Subcutaneous preadipocyte (primary cell): ENCODE data around the gene RNF151. TPM values are rescaled to one million over a fixed set of nuclear protein-coding genes. Genes with fewer than 3 reads are reported as not detected.

Experiments
- small RNA-seq: library from RNA; depleted of rRNA; stranded (forward); fragments of <200 nt; gene quantifications from one replicate; pipeline ENCODE3, GENCODE V24; 2012
- total RNA-seq: library from RNA; depleted of rRNA; stranded (reverse); fragments of >200 nt; gene quantifications from 2 replicates; pipeline ENCODE4 v1.2.3, GENCODE V29; 2012

Gene RNF151, protein sequence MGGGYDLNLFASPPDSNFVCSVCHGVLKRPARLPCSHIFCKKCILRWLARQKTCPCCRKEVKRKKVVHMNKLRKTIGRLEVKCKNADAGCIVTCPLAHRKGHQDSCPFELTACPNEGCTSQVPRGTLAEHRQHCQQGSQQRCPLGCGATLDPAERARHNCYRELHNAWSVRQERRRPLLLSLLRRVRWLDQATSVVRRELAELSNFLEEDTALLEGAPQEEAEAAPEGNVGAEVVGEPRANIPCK
- not detected in 2 replicates for total RNA-seq

DNA sequence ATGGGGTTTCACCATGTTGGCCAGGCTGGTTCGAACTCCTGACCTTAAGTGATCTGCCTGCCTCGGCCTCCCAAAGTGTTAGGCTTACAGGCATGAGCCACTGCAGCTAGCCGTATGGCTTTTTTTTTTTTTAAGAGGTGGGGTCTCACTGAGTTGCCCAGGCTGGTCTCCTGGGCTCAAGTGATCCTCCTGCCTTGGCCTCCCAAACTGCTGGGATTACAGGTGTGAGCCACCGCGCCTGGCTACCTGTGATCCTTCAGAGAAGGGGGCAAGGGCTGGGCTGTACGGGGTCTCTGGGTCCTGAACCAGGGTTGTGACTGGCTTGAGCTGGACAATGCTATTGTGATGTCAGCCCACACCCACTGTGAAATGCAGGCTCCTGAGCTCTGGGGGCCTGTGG lies at the start of gene RNF151:
RNF151 (plus strand) TSS at position 397 of the 400 bp plus-strand sequence. CDS start 26 bp downstream, outside the sequence.

DNA sequence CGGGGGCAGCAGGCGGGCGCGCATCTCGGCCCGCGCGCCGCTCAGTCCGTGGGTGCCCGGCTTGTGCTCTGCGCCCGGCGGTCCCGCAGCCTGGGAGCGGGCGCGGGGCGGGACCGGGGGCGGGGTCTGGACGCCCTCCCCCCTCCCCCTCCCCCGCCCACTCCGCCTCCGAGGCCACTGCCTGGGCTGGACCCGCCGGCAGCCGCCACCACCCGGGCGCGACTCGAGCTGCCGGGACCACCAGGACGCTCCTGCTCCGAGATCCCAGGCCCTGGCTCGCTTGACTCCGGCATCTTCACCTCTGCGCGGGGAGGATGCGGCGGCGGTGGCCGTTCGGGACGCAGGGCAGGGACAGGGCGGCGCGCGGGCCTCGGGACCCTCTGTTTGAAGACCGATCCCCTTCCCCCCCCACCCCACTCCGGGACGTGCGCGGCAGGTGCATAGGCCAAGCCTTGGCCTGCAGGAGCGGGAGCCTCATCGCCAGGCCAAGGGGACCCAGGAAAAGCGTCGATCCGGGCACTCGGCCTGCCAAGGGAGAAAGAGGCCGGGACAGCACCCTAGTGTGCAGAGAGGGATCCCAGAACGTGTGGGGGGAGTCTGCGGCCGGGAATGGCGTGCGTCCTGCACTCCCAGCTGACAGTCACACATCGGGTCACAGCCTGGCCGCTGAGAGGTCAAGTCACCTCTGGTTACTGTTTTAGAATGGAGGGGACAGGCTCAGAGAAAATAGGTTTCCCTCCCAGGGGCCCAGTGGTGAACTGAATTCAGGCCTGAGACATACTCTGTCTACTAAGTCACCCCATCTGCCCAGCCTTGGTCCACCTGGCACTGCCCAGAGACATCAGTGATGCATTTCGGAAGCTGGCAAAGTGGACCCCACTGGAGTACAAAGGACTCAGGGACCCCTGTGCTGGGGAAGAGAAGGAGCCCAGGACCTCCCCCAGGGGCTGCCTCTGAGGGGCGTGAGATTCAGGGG lies 48.0 kb upstream of the RNF151 start, which contains the start of gene HS3ST6:
HS3ST6 (minus strand) TSS at position 65 of the 976 bp plus-strand sequence. CDS start 92 bp downstream, outside the sequence.

DNA sequence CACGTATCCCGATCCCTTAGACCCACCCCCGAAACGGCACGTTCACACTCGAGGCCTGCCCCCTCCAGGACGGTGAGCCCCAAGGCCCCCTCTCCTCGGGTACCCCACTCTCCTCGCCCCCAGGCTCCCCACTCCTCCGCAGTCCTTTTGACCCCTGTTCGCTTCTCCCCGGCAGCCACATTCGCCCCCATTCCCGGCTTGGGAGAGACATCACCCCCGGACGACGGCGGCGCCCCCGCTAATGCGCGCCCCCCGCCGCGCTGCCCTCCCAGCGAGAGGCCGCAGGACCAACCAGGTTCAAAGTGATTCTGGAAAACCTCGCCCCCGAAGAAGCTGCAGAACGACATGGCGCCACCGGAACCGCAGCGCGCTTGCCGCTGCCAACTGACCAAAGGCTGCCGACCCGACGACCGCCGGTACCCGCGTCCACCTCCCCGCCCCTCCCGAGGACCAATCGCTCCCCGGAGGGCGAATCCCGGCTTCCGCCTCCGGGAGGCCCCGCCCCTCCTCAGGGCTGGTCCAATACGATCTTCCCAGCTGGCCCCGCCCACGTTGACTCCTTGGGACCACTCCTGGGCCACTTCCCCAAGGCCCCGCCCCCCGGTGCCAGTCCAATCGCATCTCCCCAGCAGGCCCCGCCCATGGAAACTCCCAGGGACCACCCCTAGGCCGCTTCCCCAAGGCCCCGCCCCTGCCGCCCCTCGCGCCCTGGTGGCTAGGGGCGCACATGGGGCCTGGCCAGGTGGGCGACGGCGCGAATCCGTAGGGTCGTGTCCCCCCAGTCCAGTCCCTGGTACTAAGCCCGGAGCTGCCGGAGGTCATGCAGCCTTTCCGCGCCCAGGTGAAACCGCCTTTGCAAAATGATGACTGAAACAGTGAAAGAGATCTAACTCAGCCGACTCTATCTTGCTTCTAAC lies 23.6 kb upstream of the RNF151 start, which contains the start of gene MSRB1:
MSRB1 (minus strand) TSS at position 390 of the 917 bp plus-strand sequence; CDS start at position 347, 43 bp downstream.

DNA sequence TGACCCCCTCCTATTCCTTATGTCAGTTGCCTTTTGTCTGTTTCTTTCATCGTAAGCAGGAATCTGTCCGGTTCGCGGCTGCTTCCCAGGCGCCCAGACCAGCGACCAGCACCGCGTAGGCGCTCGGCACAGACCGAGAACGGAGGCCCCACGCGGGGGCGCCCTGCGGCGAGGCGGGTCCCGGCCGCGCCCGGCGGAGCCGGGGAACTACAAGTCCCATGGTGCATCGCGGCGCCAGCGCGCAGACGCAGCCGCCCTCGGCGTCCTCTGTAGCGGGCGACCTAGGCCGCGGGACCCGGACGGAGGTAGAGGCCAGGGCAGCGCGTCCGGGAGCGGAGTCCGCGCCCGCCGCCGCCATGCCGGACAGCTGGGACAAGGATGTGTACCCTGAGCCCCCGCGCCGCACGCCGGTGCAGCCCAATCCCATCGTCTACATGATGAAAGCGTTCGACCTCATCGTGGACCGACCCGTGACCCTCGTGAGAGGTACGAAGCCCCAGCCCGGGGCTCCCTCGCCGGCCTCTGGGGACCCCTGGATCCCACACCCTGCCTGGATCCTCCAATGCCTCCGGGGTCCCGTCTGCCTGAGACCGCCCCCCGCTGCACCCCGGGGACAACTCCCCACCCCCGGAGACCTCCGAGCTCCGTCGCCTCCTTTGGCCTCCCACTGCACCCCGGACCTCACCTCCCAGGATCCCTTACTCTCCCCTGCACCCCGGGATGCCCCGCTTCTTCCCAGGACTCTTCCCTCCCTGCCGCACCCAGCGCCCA lies 7.2 kb upstream of the RNF151 start, which contains the start of gene NDUFB10:
NDUFB10 (plus strand) TSS at position 270 of the 771 bp plus-strand sequence; CDS start at position 357, 87 bp downstream.

DNA sequence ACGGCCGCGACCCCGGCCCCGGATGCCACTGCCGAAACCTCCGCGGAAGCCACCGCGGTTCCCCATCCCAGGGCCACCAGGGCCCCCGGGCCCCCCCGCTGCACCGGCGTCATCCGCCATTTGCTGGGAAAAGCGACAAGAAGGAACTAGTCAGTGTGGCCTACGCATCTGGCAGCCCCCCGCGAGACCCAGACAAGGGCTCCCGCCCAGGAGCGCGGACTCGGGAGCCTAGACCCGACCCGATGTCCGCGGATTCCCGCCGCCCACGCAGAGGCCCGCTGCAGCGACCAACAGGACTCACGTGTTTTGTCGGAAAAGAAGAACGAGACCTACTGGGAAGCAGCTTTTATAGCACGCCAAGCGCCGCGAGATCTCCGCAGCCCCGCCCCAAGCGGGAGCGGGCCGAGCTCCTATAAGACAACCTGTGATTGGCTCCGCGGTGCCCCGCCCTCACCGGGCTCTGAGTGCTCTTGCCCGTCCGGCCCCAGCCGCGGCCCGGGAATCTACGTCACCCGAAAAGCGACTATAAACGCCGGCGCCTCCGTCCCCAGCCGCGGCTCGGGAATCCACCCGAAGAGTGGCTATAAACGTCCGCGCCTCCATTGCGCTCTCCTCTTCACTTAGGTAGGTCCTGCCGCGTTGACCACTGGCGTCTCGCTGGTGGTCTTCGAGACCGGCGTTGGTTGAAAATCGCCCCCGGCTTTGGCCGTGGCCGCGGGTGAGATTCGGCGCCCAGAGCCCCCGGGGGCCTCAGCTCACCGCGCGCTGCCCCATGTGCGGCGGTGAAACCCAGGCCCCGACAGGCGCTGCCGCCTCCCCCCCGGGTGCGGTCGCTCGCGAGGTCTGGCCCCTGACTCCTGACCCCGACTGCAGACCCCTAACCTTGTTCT lies 1.9 kb upstream of the RNF151 start, which contains the start of gene RPS2:
RPS2 (minus strand) TSS at position 321 of the 890 bp plus-strand sequence; CDS start at position 120, 201 bp downstream.

DNA sequence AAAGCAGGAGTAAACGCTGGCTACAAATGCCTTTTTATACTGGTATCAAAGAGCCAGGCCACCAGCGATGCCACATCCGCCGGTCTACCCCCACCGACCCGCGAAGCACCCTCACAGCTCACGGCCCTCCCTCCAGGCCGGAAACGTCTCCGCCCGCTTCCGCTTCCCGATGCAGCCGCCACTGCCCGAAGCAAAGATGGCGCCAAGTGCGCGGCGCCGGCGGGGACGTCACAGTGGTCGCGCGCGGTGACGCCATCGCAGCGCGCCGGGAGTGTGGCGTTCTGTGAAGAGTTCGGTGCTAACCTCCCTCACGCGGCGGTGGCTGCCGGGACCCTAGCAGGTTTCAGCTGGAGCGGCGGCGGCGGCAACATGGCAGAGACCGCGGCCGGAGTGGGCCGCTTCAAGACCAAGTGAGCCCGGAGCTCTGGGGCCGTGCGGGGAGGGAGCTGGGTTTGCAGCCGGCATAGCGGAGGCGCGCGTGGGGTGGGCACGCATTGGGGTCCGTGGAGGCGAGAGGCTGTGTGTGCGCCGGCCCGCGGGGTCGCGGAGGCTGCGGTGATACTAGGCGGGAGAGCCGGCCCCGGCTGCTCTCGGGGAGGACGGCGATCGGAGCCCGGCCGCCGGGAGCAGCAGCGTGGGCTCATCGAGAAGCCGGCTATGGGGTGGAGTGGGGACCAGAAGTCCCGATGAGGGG lies 5.3 kb downstream of the RNF151 start, which contains the start of gene TBL3:
TBL3 (plus strand) TSS at position 258 of the 694 bp plus-strand sequence; CDS start at position 370, 112 bp downstream.

DNA sequence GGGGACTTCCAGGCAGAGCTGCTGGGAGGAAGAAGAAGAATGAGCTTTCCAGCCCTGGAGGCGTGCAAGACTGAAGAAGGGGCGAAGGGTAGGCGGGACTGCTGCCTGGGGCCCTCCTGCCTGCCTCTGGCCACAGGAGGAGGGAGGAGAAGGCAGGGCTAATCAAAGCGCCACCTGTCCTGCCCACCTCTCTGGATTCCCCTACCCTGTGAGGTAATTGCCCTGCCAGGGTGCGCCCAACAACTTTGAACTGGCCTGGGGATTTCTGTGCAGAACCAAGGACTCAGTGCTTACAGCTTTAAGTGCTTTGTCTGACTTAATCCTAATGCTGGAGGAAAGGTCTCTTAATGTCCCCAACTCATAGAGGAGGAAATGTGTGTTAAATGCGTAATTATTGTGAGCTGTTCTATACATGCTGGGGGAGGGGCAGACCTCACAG lies 14.8 kb downstream of the RNF151 start, which contains the start of gene NOXO1:
NOXO1 (minus strand) TSS at position 72 of the 439 bp plus-strand sequence. CDS start 290 bp downstream, outside the sequence.

DNA sequence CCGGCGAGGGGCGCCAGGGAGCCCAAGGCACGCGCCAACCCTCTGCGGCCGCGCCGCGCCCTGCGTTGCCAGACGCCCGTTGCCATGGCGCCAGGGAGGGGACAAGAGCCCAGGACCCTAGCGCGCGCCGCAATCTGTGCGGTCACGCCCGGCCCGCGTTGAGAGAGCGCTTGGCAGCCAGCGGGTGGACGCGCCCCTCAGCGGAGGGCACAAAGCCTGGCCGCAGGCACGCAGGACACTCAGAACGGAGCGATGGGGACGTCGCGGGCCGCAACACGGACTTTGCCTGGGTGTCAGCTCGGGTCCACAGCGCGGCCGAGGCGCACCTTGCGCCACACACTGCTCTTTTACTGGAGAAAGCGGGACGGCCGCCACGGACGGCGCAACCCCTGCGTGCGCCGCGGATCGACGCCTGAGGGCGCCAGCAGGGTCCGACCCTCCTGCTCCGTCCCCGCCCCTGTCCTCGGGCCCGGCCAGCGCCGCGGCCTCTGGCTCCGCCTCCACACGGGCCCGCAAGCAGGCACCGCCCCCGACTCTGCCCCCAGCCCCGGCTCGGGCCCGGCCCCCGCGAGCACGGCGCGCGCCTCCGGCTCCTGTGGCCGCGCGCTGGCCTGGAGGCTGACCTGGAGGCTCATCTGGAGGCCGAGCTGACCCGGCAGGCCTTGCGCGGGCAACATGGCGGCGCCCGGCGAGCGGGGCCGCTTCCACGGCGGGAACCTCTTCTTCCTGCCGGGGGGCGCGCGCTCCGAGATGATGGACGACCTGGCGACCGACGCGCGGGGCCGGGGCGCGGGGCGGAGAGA lies 17.1 kb downstream of the RNF151 start, which contains the start of gene GFER:
GFER (plus strand) TSS at position 650 of the 803 bp plus-strand sequence; CDS start at position 676, 26 bp downstream.

DNA sequence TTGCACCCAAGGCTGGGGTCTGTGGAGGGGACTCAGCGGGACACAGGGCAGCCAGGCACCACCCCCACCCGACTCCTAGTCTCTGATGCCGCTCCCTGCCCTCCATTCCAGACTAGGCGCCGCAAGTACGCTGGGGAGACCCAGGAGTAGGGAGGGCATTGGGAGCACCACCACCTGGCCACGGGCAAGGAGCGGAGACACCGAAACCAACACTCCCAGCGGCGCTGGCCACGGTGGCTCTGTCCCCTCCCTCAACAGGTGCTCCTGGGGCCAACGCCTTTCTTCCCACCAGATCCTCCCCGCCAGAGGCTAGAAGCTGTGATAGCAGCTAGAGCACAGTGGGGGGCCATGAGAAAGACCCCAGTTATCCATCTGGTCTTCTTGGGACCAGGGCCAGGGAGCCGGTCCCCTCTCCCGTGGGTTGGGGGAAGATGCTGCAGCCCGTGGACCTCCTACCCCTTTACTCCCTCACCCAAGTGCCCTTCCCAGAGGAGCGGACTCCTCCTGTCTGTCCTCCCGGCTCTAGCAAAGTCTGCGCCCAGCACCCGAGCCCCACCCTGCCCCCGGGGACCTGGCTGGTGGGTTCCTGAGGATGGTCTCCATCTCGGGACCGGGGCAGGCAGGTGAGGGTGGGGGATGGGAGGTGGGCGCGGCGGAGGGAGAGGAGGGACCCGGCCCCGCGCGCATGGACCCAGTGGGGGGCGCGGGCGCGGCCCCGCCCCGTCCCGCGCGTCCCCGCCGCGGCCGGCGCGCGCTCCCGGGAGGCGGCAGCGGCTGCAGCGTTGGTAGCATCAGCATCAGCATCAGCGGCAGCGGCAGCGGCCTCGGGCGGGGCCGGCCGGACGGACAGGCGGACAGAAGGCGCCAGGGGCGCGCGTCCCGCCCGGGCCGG lies 22.8 kb downstream of the RNF151 start, which contains the start of gene SYNGR3:
SYNGR3 (plus strand) TSS at position 762 of the 892 bp plus-strand sequence. CDS start 133 bp downstream, outside the sequence.

DNA sequence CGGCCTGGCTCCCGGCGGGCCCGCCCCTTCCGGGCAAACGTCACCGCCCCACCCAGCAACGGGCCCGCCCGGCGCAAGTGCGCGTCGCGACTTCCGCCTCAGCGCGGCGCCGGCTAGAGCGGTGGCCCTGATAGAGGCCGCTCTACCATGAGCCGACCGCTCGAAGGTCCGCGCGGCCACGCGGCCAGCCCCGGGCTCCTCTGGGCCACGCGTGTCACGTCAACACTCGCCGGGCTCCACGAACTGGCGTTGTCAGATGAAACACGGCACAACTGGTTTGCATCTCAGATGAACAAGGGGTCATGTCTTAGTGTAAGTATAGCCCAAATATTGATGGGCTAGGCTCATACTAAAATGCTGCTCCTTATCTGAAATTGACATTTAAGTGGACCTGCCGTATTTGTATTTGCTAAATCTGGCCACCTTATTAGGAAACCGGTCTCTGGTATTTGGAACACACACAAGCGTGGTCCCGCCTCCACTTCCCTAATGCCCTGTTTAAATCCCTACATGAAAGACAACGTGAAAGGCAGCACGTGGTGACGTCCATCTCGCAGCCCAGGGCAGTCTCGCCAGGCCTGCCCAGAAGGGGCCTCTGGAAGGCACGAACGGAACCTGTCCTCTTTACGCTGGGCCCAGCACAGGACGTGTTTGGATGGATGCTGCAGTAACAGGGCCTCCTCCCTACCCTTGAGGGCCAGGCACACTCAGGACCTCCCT lies 43.3 kb downstream of the RNF151 start, which contains the start of gene ZNF598:
ZNF598 (minus strand) TSS at position 31 of the 720 bp plus-strand sequence.

Small RNA genes within 50 kb of the gene (small RNA-seq; reads per million reads assigned to genes)
- gene AC005363.2 (0.08 reads per million), gene RN7SL219P (not detected), gene SNORA10 (not detected), gene SNORA64 (not detected)

Other genes starting within 250 kb of the RNF151 start
- 29.9 and 37.5 TPM in 2 replicates for gene NME3, start 195.3 kb upstream of the RNF151 start, total RNA-seq
- gene EME2, start 194.0 kb upstream of the RNF151 start, total RNA-seq = 11.7 and 18.4 TPM in 2 replicates
- gene MRPS34, start 193.7 kb upstream of the RNF151 start, total RNA-seq = 68.0 and 88.2 TPM in 2 replicates
- 20.3 and 27.2 TPM in 2 replicates for gene SPSB3, start 184.3 kb upstream of the RNF151 start, total RNA-seq
- 69.8 and 79.4 TPM in 2 replicates for gene NUBP2, start 183.9 kb upstream of the RNF151 start, total RNA-seq
- under 0.01 TPM in 1 of 2 replicates, not detected in the other for gene IGFALS, start 173.2 kb upstream of the RNF151 start, total RNA-seq
- gene HAGH, start 140.0 kb upstream of the RNF151 start, total RNA-seq = 14.7 and 24.3 TPM in 2 replicates
- gene FAHD1, start 139.7 kb upstream of the RNF151 start, total RNA-seq = 52.6 and 61.7 TPM in 2 replicates
- gene MEIOB, start 94.7 kb upstream of the RNF151 start, total RNA-seq = not detected in 2 replicates
- gene HS3ST6, start 48.4 kb upstream of the RNF151 start, total RNA-seq = not detected in 2 replicates
- gene MSRB1, start 23.7 kb upstream of the RNF151 start, total RNA-seq = 12.7 and 15.4 TPM in 2 replicates
- not detected in 2 replicates for gene RPL3L, start 12.2 kb upstream of the RNF151 start, total RNA-seq
- gene NDUFB10, start 7.3 kb upstream of the RNF151 start, total RNA-seq = 133 and 161 TPM in 2 replicates
- gene RPS2, start 2.0 kb upstream of the RNF151 start, total RNA-seq = 1,799 and 3,882 TPM in 2 replicates
- gene TBL3, start 5.2 kb downstream of the RNF151 start, total RNA-seq = 49.2 and 51.6 TPM in 2 replicates
- gene NOXO1, start 14.6 kb downstream of the RNF151 start, total RNA-seq = 0.39 TPM in 1 of 2 replicates, not detected in the other
- 9.9 and 13.1 TPM in 2 replicates for gene GFER, start 17.3 kb downstream of the RNF151 start, total RNA-seq
- 0.73 and 1.4 TPM in 2 replicates for gene SYNGR3, start 23.1 kb downstream of the RNF151 start, total RNA-seq
- gene ZNF598, start 43.0 kb downstream of the RNF151 start, total RNA-seq = 26.8 and 35.0 TPM in 2 replicates
- gene NPW, start 52.9 kb downstream of the RNF151 start, total RNA-seq = 1.5 TPM in 1 of 2 replicates, not detected in the other
- gene NHERF2, start 60.0 kb downstream of the RNF151 start, total RNA-seq = 4.8 and 5.1 TPM in 2 replicates
- gene NTHL1, start 81.0 kb downstream of the RNF151 start, total RNA-seq = 19.7 and 31.6 TPM in 2 replicates
- 56.2 and 62.2 TPM in 2 replicates for gene TSC2, start 81.1 kb downstream of the RNF151 start, total RNA-seq
- gene PKD1, start 169.0 kb downstream of the RNF151 start, total RNA-seq = 95.8 and 107 TPM in 2 replicates
- gene RAB26, start 181.8 kb downstream of the RNF151 start, total RNA-seq = under 0.01 and 0.20 TPM in 2 replicates
- gene TRAF7, start 188.9 kb downstream of the RNF151 start, total RNA-seq = 61.0 and 70.0 TPM in 2 replicates
- gene CASKIN1, start 229.7 kb downstream of the RNF151 start, total RNA-seq = under 0.01 and 0.73 TPM in 2 replicates
- gene MLST8, start 238.6 kb downstream of the RNF151 start, total RNA-seq = 26.0 and 36.7 TPM in 2 replicates
- gene BRICD5, start 244.0 kb downstream of the RNF151 start, total RNA-seq = 0.37 and 1.6 TPM in 2 replicates
- gene PGP, start 248.0 kb downstream of the RNF151 start, total RNA-seq = 17.3 and 23.5 TPM in 2 replicates